Dedifferentiated amniotic fluid mesenchymal stem cell (primary cell): Measurements from ENCODE around the gene BIVM.
A peak's percentile ranks its signal among the peaks of the same experiment; 100 is the strongest.
"Not testable (repeated sequence)": the region's sequence is repeated elsewhere in the genome, so short reads cannot be mapped to it uniquely, and the experiment has no call there.

Experiments used
- DNase-seq: peaks from one replicate; pipeline ENCODE4 v3.0.0-alpha.2; 2016; ENCODE audit errors: extremely low spot score

Gene BIVM

GRCh38 chr13:102798581-102799425 lies at the start of gene BIVM, which contains the start of gene POGLUT2:
Gene BIVM (plus strand): TSS chr13:102799119. CDS start chr13:102807268, 8,149 bp downstream.
Gene POGLUT2 (minus strand): TSS chr13:102798976. CDS start chr13:102798670, 306 bp downstream.
- peak; percentile 87 for DNase-seq

GRCh38 chr13:102751886-102752285 lies 47.0 kb upstream of the BIVM start:
- DNase-seq = no peak

GRCh38 chr13:102757006-102757405 lies 41.9 kb upstream of the BIVM start:
- DNase-seq = no peak

- DNase-seq = no peak
Observed at GRCh38 chr13:102758842-102759241, 40.1 kb upstream of the BIVM start.

- no peak for DNase-seq
Observed at GRCh38 chr13:102761071-102761470, 37.8 kb upstream of the BIVM start.

GRCh38 chr13:102763741-102764140 lies 35.2 kb upstream of the BIVM start:
- DNase-seq = no peak

GRCh38 chr13:102768909-102769308 lies 30.0 kb upstream of the BIVM start:
- DNase-seq = no peak

GRCh38 chr13:102769679-102770078 lies 29.2 kb upstream of the BIVM start:
- no peak for DNase-seq

GRCh38 chr13:102770435-102770834 lies 28.5 kb upstream of the BIVM start:
- DNase-seq = no peak

- DNase-seq = no peak
Observed at GRCh38 chr13:102771298-102772041, 27.4 kb upstream of the BIVM start.

- DNase-seq = no peak
Observed at GRCh38 chr13:102772042-102772425, 26.9 kb upstream of the BIVM start.

- DNase-seq = peak; percentile 71
Observed at GRCh38 chr13:102773441-102774213, 25.3 kb upstream of the BIVM start, which contains the start of gene TEX30. Gene TEX30 (minus strand): TSS chr13:102773786. CDS start chr13:102770026, 3,760 bp downstream.

GRCh38 chr13:102774214-102774568 lies 24.7 kb upstream of the BIVM start:
- DNase-seq = no peak

- no peak for DNase-seq
Observed at GRCh38 chr13:102774591-102775520, 24.1 kb upstream of the BIVM start.

- no peak for DNase-seq
Observed at GRCh38 chr13:102776271-102776670, 22.6 kb upstream of the BIVM start.

GRCh38 chr13:102777736-102778135 lies 21.2 kb upstream of the BIVM start:
- no peak for DNase-seq

GRCh38 chr13:102779436-102780159 lies 19.3 kb upstream of the BIVM start:
- DNase-seq = no peak

- DNase-seq = not testable (repeated sequence)
Observed at GRCh38 chr13:102780656-102781055, 18.3 kb upstream of the BIVM start.

- DNase-seq = no peak
Observed at GRCh38 chr13:102781591-102781990, 17.3 kb upstream of the BIVM start.

- no peak for DNase-seq
Observed at GRCh38 chr13:102784483-102784882, 14.4 kb upstream of the BIVM start.
